SK-N-SH (cell line): ENCODE data around the gene ACSF3. TPM values are rescaled to one million over a fixed set of nuclear protein-coding genes. Genes with fewer than 3 reads are reported as not detected.

ENCODE experiments used
- CTCF ChIA-PET: fragments of 300-600, 350-600 bp; formaldehyde crosslinking; extraction: SDS; loops from one replicate; lab custom pipeline; 2021; lab: Yijun Ruan, JAX
- POLR2A ChIA-PET: fragments of 350-600 bp; sonication (Branson Sonifier 250); formaldehyde crosslinking; extraction: SDS; loops from one replicate; lab custom pipeline; 2020; ENCODE audit warnings: antibody characterized with exemption, inconsistent platforms; lab: Yijun Ruan, JAX
- DNase-seq: peaks from one replicate; pipeline ENCODE4 v3.0.0; 2012
- H2AFZ ChIP-seq: fragments of 200-600 bp; sonication (generic); 2 replicates; pipeline ENCODE4 v1.8.1; 2016; ENCODE audit warnings: antibody characterized with exemption, mild to moderate bottlenecking, low read depth
- H3F3A ChIP-seq: fragments of 200-600 bp; sonication (generic); replicated peaks from 2 replicates; pipeline ENCODE3; 2016; ENCODE audit warnings: antibody characterized with exemption, mild to moderate bottlenecking; ENCODE audit not compliant: insufficient read depth
- H3K27ac ChIP-seq, 2 experiments: fragments of 200-500 bp in 1 of 2; fragments of 200-600 bp in 1 of 2; sonication (Bioruptor generic) in 1 of 2; sonication (generic), shearing (Covaris generic) in 1 of 2; 2 replicates each; pipeline versions ENCODE4 v1.5.1 to v1.6.1; 2014 to 2016; ENCODE audit warnings: low read depth in 2 of 2, inconsistent platforms in 1 of 2, low read length in 1 of 2, mild to moderate bottlenecking in 1 of 2, mixed read lengths in 1 of 2
- H3K27me3 ChIP-seq: fragments of 200-600 bp; sonication (generic), shearing (Covaris generic); 2 replicates; pipeline ENCODE4 v1.6.1; 2016; ENCODE audit warnings: mixed run types; ENCODE audit not compliant: insufficient read depth
- H3K36me3 ChIP-seq, 2 experiments: fragments of 200-500 bp in 1 of 2; fragments of 200-600 bp in 1 of 2; sonication (Bioruptor generic) in 1 of 2; sonication (generic) in 1 of 2; replicated peaks in 1 of 2; 2 replicates each; pipeline versions ENCODE3 to v1.5.1; 2014 to 2016; ENCODE audit warnings: low read length in 1 of 2, mild to moderate bottlenecking in 1 of 2; ENCODE audit not compliant: insufficient read depth in 2 of 2, control insufficient read depth in 1 of 2
- H3K4me1 ChIP-seq, 2 experiments: fragments of 200-500 bp in 1 of 2; fragments of 200-600 bp in 1 of 2; sonication (Bioruptor generic) in 1 of 2; sonication (generic), shearing (Covaris generic) in 1 of 2; 2 replicates each; pipeline versions ENCODE4 v1.5.1 to v1.6.1; 2014 to 2016; ENCODE audit warnings: low read depth in 1 of 2, low read length in 1 of 2, mixed run types in 1 of 2; ENCODE audit not compliant: insufficient read depth in 2 of 2, control insufficient read depth in 1 of 2
- H3K4me2 ChIP-seq: fragments of 200-600 bp; sonication (generic), shearing (Covaris generic); 2 replicates; pipeline ENCODE4 v1.6.1; 2017; ENCODE audit warnings: mixed run types
- H3K4me3 ChIP-seq, 2 experiments: fragments of 200-500 bp in 1 of 2; fragments of 200-600 bp in 1 of 2; sonication (Bioruptor generic) in 1 of 2; sonication (generic), shearing (Covaris generic) in 1 of 2; 2 replicates each; pipeline versions ENCODE4 v1.5.1 to v1.8.1; 2014 to 2016; ENCODE audit warnings: low read depth in 2 of 2, inconsistent platforms in 1 of 2, low read length in 1 of 2, mild to moderate bottlenecking in 1 of 2, mixed read lengths in 1 of 2, moderate library complexity in 1 of 2
- H3K79me2 ChIP-seq: fragments of 200-600 bp; sonication (generic); 2 replicates; pipeline ENCODE4 v1.8.1; 2017; ENCODE audit warnings: mild to moderate bottlenecking; ENCODE audit not compliant: insufficient read depth
- H3K9ac ChIP-seq: fragments of 200-600 bp; sonication (generic); 2 replicates; pipeline ENCODE4 v1.6.1; 2017; ENCODE audit warnings: mixed run types
- H3K9me2 ChIP-seq: fragments of 200-600 bp; sonication (generic); 2 replicates; pipeline ENCODE4 v1.6.1; 2017; ENCODE audit warnings: mixed run types
- H3K9me3 ChIP-seq: fragments of 200-600 bp; sonication (generic); 2 replicates; pipeline ENCODE4 v1.6.1; 2017; ENCODE audit warnings: mixed run types, mild to moderate bottlenecking, moderate library complexity
- H4K20me1 ChIP-seq: fragments of 200-600 bp; sonication (generic); 2 replicates; pipeline ENCODE4 v1.6.1; 2017; ENCODE audit warnings: mild to moderate bottlenecking, mixed run types; ENCODE audit not compliant: insufficient read depth
- FOXJ3 ChIP-seq: sonication (generic); formaldehyde crosslinking; IDR thresholded peaks from 2 replicates; pipeline ENCODE4 v1.5.1; 2020; ENCODE audit warnings: mild to moderate bottlenecking, missing genetic modification reagents
- GABPA ChIP-seq: IDR thresholded peaks from 2 replicates; pipeline ENCODE4 v1.4.0; 2012; ENCODE audit warnings: low read depth, mild to moderate bottlenecking
- IRF3 ChIP-seq: fragments of 150-350 bp; IDR thresholded peaks from 2 replicates; pipeline ENCODE4 v1.6.1; 2016; ENCODE audit warnings: mild to moderate bottlenecking, low read depth, low read length
- JUND ChIP-seq: IDR thresholded peaks from 2 replicates; pipeline ENCODE4 v1.4.0; 2012
- NFIC ChIP-seq: IDR thresholded peaks from 2 replicates; pipeline ENCODE4 v1.4.0; 2012; ENCODE audit warnings: borderline replicate concordance
- PBX3 ChIP-seq: IDR thresholded peaks from 2 replicates; pipeline ENCODE4; 2012
- RCOR1 ChIP-seq: fragments of 150-350 bp; IDR thresholded peaks from 2 replicates; pipeline ENCODE4 v1.6.1; 2017; ENCODE audit warnings: antibody characterized with exemption, low read length
- RFX5 ChIP-seq: IDR thresholded peaks from 2 replicates; pipeline ENCODE4 v1.6.1; 2012; ENCODE audit warnings: mild to moderate bottlenecking, improper control_type of control experiment, low read length
- SIN3A ChIP-seq: IDR thresholded peaks from 2 replicates; pipeline ENCODE4 v1.6.1; 2012; ENCODE audit warnings: low read depth, mild to moderate bottlenecking, low read length, moderate library complexity, borderline replicate concordance
- SMC3 ChIP-seq: IDR thresholded peaks from 2 replicates; pipeline ENCODE4 v1.6.1; 2012; ENCODE audit warnings: low read depth, low read length, improper control_type of control experiment
- TEAD4 ChIP-seq: IDR thresholded peaks from 2 replicates; pipeline ENCODE4 v1.4.0; 2012; ENCODE audit warnings: mild to moderate bottlenecking, borderline replicate concordance; ENCODE audit not compliant: insufficient read depth
- USF2 ChIP-seq: fragments of 150-350 bp; IDR thresholded peaks from 2 replicates; pipeline ENCODE4 v1.6.1; 2017; ENCODE audit warnings: antibody characterized with exemption, low read length, low read depth, borderline replicate concordance
- YY1 ChIP-seq: IDR thresholded peaks from 2 replicates; pipeline ENCODE4 v1.4.0; 2012; ENCODE audit warnings: low read depth, mild to moderate bottlenecking
- WGBS: methylation state at CpG from one replicate; pipeline ENCODE4 v1.1.6; 2017; ENCODE audit warnings: low lambda C conversion rate; 5-methylcytosine and 5-hydroxymethylcytosine counted together
- polyA plus RNA-seq, 3 experiments: library from polyadenylated mRNA; depleted of rRNA; stranded (reverse); fragments of >200 nt; gene quantifications; 2 replicates each; pipeline ENCODE4 v1.2.3, GENCODE V29; 2012

The ACSF3 gene
- polyA plus RNA-seq, 1 of the 3 experiments (the other 2 are of a cell fraction), result 18.8 TPM

GRCh38 chr16:89058812-89059211, 34.8 kb upstream of the ACSF3 start:
- no peaks in the 10 kb centered on the region for H3K79me2 ChIP-seq
- no peaks in the 10 kb centered on the region for H4K20me1 ChIP-seq
- no peak overlapping the region for H2AFZ ChIP-seq
- H3K36me3 ChIP-seq, result no peaks in the 10 kb centered on the region
- no peaks in the 10 kb centered on the region for H3K9me3 ChIP-seq
- 58% methylated on average over 8 of the region's 9 CpGs for WGBS
- H3K27ac ChIP-seq, result no peak overlapping the region
- no peak for DNase-seq
- H3F3A ChIP-seq, result no peaks in the 10 kb centered on the region
- no peak overlapping the region for H3K4me2 ChIP-seq
- CTCF ChIA-PET, result interaction anchor here (1.1 kb wide), 1 partner anchor 12 kb away, joined by 3 read pairs; no protein-coding TSS in a partner anchor
- no peak for TF ChIP-seq SMC3
- TF ChIP-seq PBX3, result no peak
- TF ChIP-seq FOXJ3, result no peak
- no peak for TF ChIP-seq SIN3A
- no peak for TF ChIP-seq GABPA
- no peak for TF ChIP-seq YY1
- TF ChIP-seq JUND, result no peak
- TF ChIP-seq USF2, result no peak
- no peak for TF ChIP-seq TEAD4
- H3K9ac ChIP-seq, result no peak overlapping the region
- H3K27me3 ChIP-seq, result no peaks in the 10 kb centered on the region
- no peak overlapping the region for H3K4me3 ChIP-seq
- H3K9me2 ChIP-seq, result no peaks in the 10 kb centered on the region
- POLR2A ChIA-PET, result no interaction called here
- peaks cover 0 to 2% of the 10 kb centered on the region in 2 experiments; a peak in 1 of 4 replicates for H3K4me1 ChIP-seq

GRCh38 chr16:89060207-89060794, 33.4 kb upstream of the ACSF3 start:
- no peaks in the 10 kb centered on the region for H3K9me2 ChIP-seq
- H3K9ac ChIP-seq, result no peak overlapping the region
- no peak overlapping the region for H3K27ac ChIP-seq
- no peak overlapping the region for H2AFZ ChIP-seq
- TF ChIP-seq RFX5 (no peak), NFIC (no peak), IRF3 (no peak), RCOR1 (no peak)
- CTCF ChIA-PET, result no interaction called here
- DNase-seq, result no peak
- no peaks in the 10 kb centered on the region for H3K79me2 ChIP-seq
- POLR2A ChIA-PET, result no interaction called here
- no peaks in the 10 kb centered on the region for H3K9me3 ChIP-seq
- no peak overlapping the region for H3K4me2 ChIP-seq
- no peaks in the 10 kb centered on the region for H3K36me3 ChIP-seq
- no peaks in the 10 kb centered on the region; a peak in 1 of 4 replicates for H3K4me1 ChIP-seq
- no peaks in the 10 kb centered on the region for H4K20me1 ChIP-seq
- WGBS, result 82% methylated on average over 12 of the region's 12 CpGs
- H3K27me3 ChIP-seq, result no peaks in the 10 kb centered on the region
- no peak overlapping the region for H3K4me3 ChIP-seq
- H3F3A ChIP-seq, result no peaks in the 10 kb centered on the region
